SK-N-SH (cell line): ENCODE results near the gene CFHR5. TPM values are rescaled to one million over a fixed set of nuclear protein-coding genes. Genes with fewer than 3 reads are reported as not detected.

Experiments
- CTCF ChIA-PET: fragments of 300-600, 350-600 bp; formaldehyde crosslinking; extraction: SDS; loops from one replicate; lab custom pipeline; 2021; lab: Yijun Ruan, JAX
- POLR2A ChIA-PET: fragments of 350-600 bp; sonication (Branson Sonifier 250); formaldehyde crosslinking; extraction: SDS; loops from one replicate; lab custom pipeline; 2020; ENCODE audit warnings: antibody characterized with exemption, inconsistent platforms; lab: Yijun Ruan, JAX
- DNase-seq: peaks from one replicate; pipeline ENCODE4 v3.0.0; 2012
- H2AFZ ChIP-seq: fragments of 200-600 bp; sonication (generic); 2 replicates; pipeline ENCODE4 v1.8.1; 2016; ENCODE audit warnings: antibody characterized with exemption, mild to moderate bottlenecking, low read depth
- H3F3A ChIP-seq: fragments of 200-600 bp; sonication (generic); replicated peaks from 2 replicates; pipeline ENCODE3; 2016; ENCODE audit warnings: antibody characterized with exemption, mild to moderate bottlenecking; ENCODE audit not compliant: insufficient read depth
- H3K27ac ChIP-seq, 2 experiments: fragments of 200-500 bp in 1 of 2; fragments of 200-600 bp in 1 of 2; sonication (Bioruptor generic) in 1 of 2; sonication (generic), shearing (Covaris generic) in 1 of 2; 2 replicates each; pipeline versions ENCODE4 v1.5.1 to v1.6.1; 2014 to 2016; ENCODE audit warnings: low read depth in 2 of 2, inconsistent platforms in 1 of 2, low read length in 1 of 2, mild to moderate bottlenecking in 1 of 2, mixed read lengths in 1 of 2
- H3K27me3 ChIP-seq: fragments of 200-600 bp; sonication (generic), shearing (Covaris generic); 2 replicates; pipeline ENCODE4 v1.6.1; 2016; ENCODE audit warnings: mixed run types; ENCODE audit not compliant: insufficient read depth
- H3K36me3 ChIP-seq, 2 experiments: fragments of 200-500 bp in 1 of 2; fragments of 200-600 bp in 1 of 2; sonication (Bioruptor generic) in 1 of 2; sonication (generic) in 1 of 2; replicated peaks in 1 of 2; 2 replicates each; pipeline versions ENCODE3 to v1.5.1; 2014 to 2016; ENCODE audit warnings: low read length in 1 of 2, mild to moderate bottlenecking in 1 of 2; ENCODE audit not compliant: insufficient read depth in 2 of 2, control insufficient read depth in 1 of 2
- H3K4me1 ChIP-seq, 2 experiments: fragments of 200-500 bp in 1 of 2; fragments of 200-600 bp in 1 of 2; sonication (Bioruptor generic) in 1 of 2; sonication (generic), shearing (Covaris generic) in 1 of 2; 2 replicates each; pipeline versions ENCODE4 v1.5.1 to v1.6.1; 2014 to 2016; ENCODE audit warnings: low read depth in 1 of 2, low read length in 1 of 2, mixed run types in 1 of 2; ENCODE audit not compliant: insufficient read depth in 2 of 2, control insufficient read depth in 1 of 2
- H3K4me2 ChIP-seq: fragments of 200-600 bp; sonication (generic), shearing (Covaris generic); 2 replicates; pipeline ENCODE4 v1.6.1; 2017; ENCODE audit warnings: mixed run types
- H3K4me3 ChIP-seq, 2 experiments: fragments of 200-500 bp in 1 of 2; fragments of 200-600 bp in 1 of 2; sonication (Bioruptor generic) in 1 of 2; sonication (generic), shearing (Covaris generic) in 1 of 2; 2 replicates each; pipeline versions ENCODE4 v1.5.1 to v1.8.1; 2014 to 2016; ENCODE audit warnings: low read depth in 2 of 2, inconsistent platforms in 1 of 2, low read length in 1 of 2, mild to moderate bottlenecking in 1 of 2, mixed read lengths in 1 of 2, moderate library complexity in 1 of 2
- H3K79me2 ChIP-seq: fragments of 200-600 bp; sonication (generic); 2 replicates; pipeline ENCODE4 v1.8.1; 2017; ENCODE audit warnings: mild to moderate bottlenecking; ENCODE audit not compliant: insufficient read depth
- H3K9ac ChIP-seq: fragments of 200-600 bp; sonication (generic); 2 replicates; pipeline ENCODE4 v1.6.1; 2017; ENCODE audit warnings: mixed run types
- H3K9me2 ChIP-seq: fragments of 200-600 bp; sonication (generic); 2 replicates; pipeline ENCODE4 v1.6.1; 2017; ENCODE audit warnings: mixed run types
- H3K9me3 ChIP-seq: fragments of 200-600 bp; sonication (generic); 2 replicates; pipeline ENCODE4 v1.6.1; 2017; ENCODE audit warnings: mixed run types, mild to moderate bottlenecking, moderate library complexity
- H4K20me1 ChIP-seq: fragments of 200-600 bp; sonication (generic); 2 replicates; pipeline ENCODE4 v1.6.1; 2017; ENCODE audit warnings: mild to moderate bottlenecking, mixed run types; ENCODE audit not compliant: insufficient read depth
- CHD2 ChIP-seq: fragments of 150-350 bp; IDR thresholded peaks from 2 replicates; pipeline ENCODE4 v1.6.1; 2018; ENCODE audit warnings: low read length; ENCODE audit not compliant: partially characterized antibody
- EZH2phosphoT487 ChIP-seq: fragments of 200-600 bp; sonication (generic); IDR thresholded peaks from 2 replicates; pipeline ENCODE4 v1.6.1; 2017; ENCODE audit warnings: low read depth, mixed run types, mild to moderate bottlenecking, antibody characterized with exemption, moderate library complexity, borderline replicate concordance
- FOXM1 ChIP-seq: IDR thresholded peaks from 2 replicates; pipeline ENCODE4 v1.4.0; 2012; ENCODE audit warnings: low read depth, mild to moderate bottlenecking
- GATA2 ChIP-seq: sonication (generic); formaldehyde crosslinking; IDR thresholded peaks from 2 replicates; pipeline ENCODE4 v1.5.0; 2020; ENCODE audit warnings: mild to moderate bottlenecking, missing genetic modification reagents
- JUND ChIP-seq: IDR thresholded peaks from 2 replicates; pipeline ENCODE4 v1.4.0; 2012
- MEF2A ChIP-seq: IDR thresholded peaks from 2 replicates; pipeline ENCODE4 v1.4.0; 2012; ENCODE audit warnings: low read depth, borderline replicate concordance
- NFIC ChIP-seq: IDR thresholded peaks from 2 replicates; pipeline ENCODE4 v1.4.0; 2012; ENCODE audit warnings: borderline replicate concordance
- NRF1 ChIP-seq: IDR thresholded peaks from 2 replicates; pipeline ENCODE4 v1.6.1; 2012; ENCODE audit warnings: low read depth, mild to moderate bottlenecking, low read length
- PBX3 ChIP-seq: IDR thresholded peaks from 2 replicates; pipeline ENCODE4; 2012
- RAD21 ChIP-seq: IDR thresholded peaks from 2 replicates; pipeline ENCODE4 v1.6.1; 2012; ENCODE audit warnings: mild to moderate bottlenecking, low read length
- RCOR1 ChIP-seq: fragments of 150-350 bp; IDR thresholded peaks from 2 replicates; pipeline ENCODE4 v1.6.1; 2017; ENCODE audit warnings: antibody characterized with exemption, low read length
- RFX5 ChIP-seq: IDR thresholded peaks from 2 replicates; pipeline ENCODE4 v1.6.1; 2012; ENCODE audit warnings: mild to moderate bottlenecking, improper control_type of control experiment, low read length
- RXRA ChIP-seq: IDR thresholded peaks from 2 replicates; pipeline ENCODE4 v1.4.0; 2012; ENCODE audit warnings: low read depth, mild to moderate bottlenecking, borderline replicate concordance
- SIN3A ChIP-seq: IDR thresholded peaks from 2 replicates; pipeline ENCODE4 v1.6.1; 2012; ENCODE audit warnings: low read depth, mild to moderate bottlenecking, low read length, moderate library complexity, borderline replicate concordance
- SMC3 ChIP-seq: IDR thresholded peaks from 2 replicates; pipeline ENCODE4 v1.6.1; 2012; ENCODE audit warnings: low read depth, low read length, improper control_type of control experiment
- TAF1 ChIP-seq: IDR thresholded peaks from 2 replicates; pipeline ENCODE4 v1.6.1; 2012; ENCODE audit warnings: low read depth, mild to moderate bottlenecking, low read length, moderate library complexity, borderline replicate concordance
- TEAD4 ChIP-seq: IDR thresholded peaks from 2 replicates; pipeline ENCODE4 v1.4.0; 2012; ENCODE audit warnings: mild to moderate bottlenecking, borderline replicate concordance; ENCODE audit not compliant: insufficient read depth
- USF2 ChIP-seq: fragments of 150-350 bp; IDR thresholded peaks from 2 replicates; pipeline ENCODE4 v1.6.1; 2017; ENCODE audit warnings: antibody characterized with exemption, low read length, low read depth, borderline replicate concordance
- YY1 ChIP-seq: IDR thresholded peaks from 2 replicates; pipeline ENCODE4 v1.4.0; 2012; ENCODE audit warnings: low read depth, mild to moderate bottlenecking
- ZBTB33 ChIP-seq: IDR thresholded peaks from 2 replicates; pipeline ENCODE4 v1.4.0; 2012; ENCODE audit warnings: low read depth, borderline replicate concordance
- WGBS: methylation state at CpG from one replicate; pipeline ENCODE4 v1.1.6; 2017; ENCODE audit warnings: low lambda C conversion rate; 5-methylcytosine and 5-hydroxymethylcytosine counted together
- polyA plus RNA-seq, 3 experiments: library from polyadenylated mRNA; depleted of rRNA; stranded (reverse); fragments of >200 nt; gene quantifications; 2 replicates each; pipeline ENCODE4 v1.2.3, GENCODE V29; 2012

CFHR5 gene
- polyA plus RNA-seq, 1 of the 3 experiments (the other 2 are of a cell fraction): not detected

- TF ChIP-seq PBX3 (no peak), TEAD4 (no peak), TAF1 (no peak), ZBTB33 (no peak), EZH2phosphoT487 (no peak), FOXM1 (no peak), RAD21 (no peak)
Observed at GRCh38 chr1:197013234-197013633, 35.9 kb downstream of the CFHR5 start (continued).

GRCh38 chr1:197016751-197017150, 39.4 kb downstream of the CFHR5 start:
- H3K4me3 ChIP-seq: no peak overlapping the region
- H3K36me3 ChIP-seq: no peaks in the 10 kb centered on the region
- no peaks in the 10 kb centered on the region for H4K20me1 ChIP-seq
- peaks cover 0 to 11% of the 10 kb centered on the region in 2 experiments; a peak in 2 of 4 replicates for H3K4me1 ChIP-seq
- H3F3A ChIP-seq: no peaks in the 10 kb centered on the region
- no peaks in the 10 kb centered on the region for H3K9me2 ChIP-seq
- no peak for DNase-seq
- TF ChIP-seq USF2: no peak
- no peak for TF ChIP-seq RCOR1
- no peak for TF ChIP-seq NFIC
- TF ChIP-seq SIN3A: no peak
- TF ChIP-seq EZH2phosphoT487: no peak
- TF ChIP-seq GATA2 (CRISPR knock-in tag): no peak
- TF ChIP-seq RAD21: no peak
- no peak for TF ChIP-seq MEF2A
- TF ChIP-seq FOXM1: no peak
- no peak for TF ChIP-seq JUND
- TF ChIP-seq SMC3: no peak
- TF ChIP-seq RFX5: no peak
- no peak for TF ChIP-seq NRF1
- TF ChIP-seq YY1: no peak
- TF ChIP-seq RXRA: no peak
- TF ChIP-seq CHD2: no peak
- ChIA-PET CTCF (no interaction called here), POLR2A (no interaction called here)
- no peak overlapping the region for H3K4me2 ChIP-seq
- WGBS: 92% methylated on average over 1 of the region's 1 CpG
- no peaks in the 10 kb centered on the region for H3K27me3 ChIP-seq
- H3K9ac ChIP-seq: no peak overlapping the region
- no peaks in the 10 kb centered on the region for H3K79me2 ChIP-seq
- 0 out of 2 replicates have a peak, but pooled peaks cover 2% of the 10 kb centered on the region for H3K9me3 ChIP-seq
- H3K27ac ChIP-seq: peak overlapping the region in 1 of 2 experiments; percentile 85; a peak in 2 of 4 replicates
- no peak overlapping the region for H2AFZ ChIP-seq
